Measurements from ENCODE around the gene SNRPA. TPM values are rescaled to one million over a fixed set of nuclear protein-coding genes. Genes with fewer than 3 reads are reported as not detected.

The SNRPA gene
- total RNA-seq, 4 donors from 2014 or later = 24.5 to 56.0 (median 48.2) TPM

DNA sequence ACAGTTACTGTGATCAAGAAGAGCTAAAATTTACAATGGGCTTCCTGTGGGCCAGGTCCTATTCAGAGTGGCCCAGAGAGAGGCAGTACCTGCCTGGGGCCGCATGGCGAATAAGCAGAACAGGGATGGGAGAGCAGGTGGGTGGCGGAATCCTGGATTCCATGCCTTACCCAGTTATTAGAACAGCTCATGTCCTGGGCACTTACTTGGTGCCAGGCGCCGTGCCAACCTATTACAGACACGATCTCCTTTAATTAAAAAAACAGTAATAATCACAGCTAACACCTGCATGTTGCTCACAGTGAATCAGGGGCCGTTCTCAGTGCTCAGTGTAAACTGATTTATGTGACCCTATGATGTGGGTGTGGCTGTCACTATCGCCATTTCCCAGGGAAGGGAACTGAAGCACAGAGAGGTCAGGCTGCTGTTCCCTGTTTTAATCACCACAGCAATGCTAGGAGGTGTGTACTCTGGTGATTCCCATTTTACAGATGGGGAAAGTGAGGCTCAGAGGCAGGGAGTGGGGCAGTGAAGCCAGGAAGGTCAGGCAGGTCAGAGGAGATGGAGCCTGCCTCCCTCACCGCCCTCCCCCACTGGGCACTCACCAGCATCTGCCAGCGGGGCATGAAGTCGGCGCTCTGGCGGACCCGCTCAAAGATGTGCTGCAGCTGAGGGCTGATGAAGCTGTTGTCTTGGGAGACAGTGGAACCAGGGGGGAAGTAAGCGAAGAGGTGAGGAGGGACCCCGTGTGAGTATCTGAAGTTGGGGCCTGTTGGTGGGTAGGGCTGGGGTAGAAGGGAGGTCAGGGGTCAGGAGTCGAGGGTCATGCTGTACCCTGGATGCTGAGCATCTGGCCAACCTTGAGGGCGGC lies 46.3 kb upstream of the SNRPA start:
- Histone ChIP-seq H3K27ac (no peak overlapping the region), H3K27me3 (no peaks in the 10 kb centered on the region), H3K4me1 (peaks cover 0 to 16% (median 0%) of the 10 kb centered on the region in 3 donors), H3K9me3 (no peaks in the 10 kb centered on the region), H3K36me3 (peaks cover 0 to 100% of the 10 kb centered on the region in 2 donors), H3K4me3 (no peak overlapping the region)
- TF ChIP-seq POLR2A (IDR thresholded peaks at IDR 0.05) (no peak), EP300 (IDR thresholded peaks at IDR 0.05) (no peak), POLR2AphosphoS5 (IDR thresholded peaks at IDR 0.05) (no peak)
- TF ChIP-seq, protein P1, sequence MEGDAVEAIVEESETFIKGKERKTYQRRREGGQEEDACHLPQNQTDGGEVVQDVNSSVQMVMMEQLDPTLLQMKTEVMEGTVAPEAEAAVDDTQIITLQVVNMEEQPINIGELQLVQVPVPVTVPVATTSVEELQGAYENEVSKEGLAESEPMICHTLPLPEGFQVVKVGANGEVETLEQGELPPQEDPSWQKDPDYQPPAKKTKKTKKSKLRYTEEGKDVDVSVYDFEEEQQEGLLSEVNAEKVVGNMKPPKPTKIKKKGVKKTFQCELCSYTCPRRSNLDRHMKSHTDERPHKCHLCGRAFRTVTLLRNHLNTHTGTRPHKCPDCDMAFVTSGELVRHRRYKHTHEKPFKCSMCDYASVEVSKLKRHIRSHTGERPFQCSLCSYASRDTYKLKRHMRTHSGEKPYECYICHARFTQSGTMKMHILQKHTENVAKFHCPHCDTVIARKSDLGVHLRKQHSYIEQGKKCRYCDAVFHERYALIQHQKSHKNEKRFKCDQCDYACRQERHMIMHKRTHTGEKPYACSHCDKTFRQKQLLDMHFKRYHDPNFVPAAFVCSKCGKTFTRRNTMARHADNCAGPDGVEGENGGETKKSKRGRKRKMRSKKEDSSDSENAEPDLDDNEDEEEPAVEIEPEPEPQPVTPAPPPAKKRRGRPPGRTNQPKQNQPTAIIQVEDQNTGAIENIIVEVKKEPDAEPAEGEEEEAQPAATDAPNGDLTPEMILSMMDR (IDR thresholded peaks at IDR 0.05) = no peak
- 78 to 89% methylated on average over 4 to 11 of the region's 18 CpGs for WGBS, 2 donors (ENCODE audit: low coverage in 1 of 2)
- no peak for ATAC-seq

DNA sequence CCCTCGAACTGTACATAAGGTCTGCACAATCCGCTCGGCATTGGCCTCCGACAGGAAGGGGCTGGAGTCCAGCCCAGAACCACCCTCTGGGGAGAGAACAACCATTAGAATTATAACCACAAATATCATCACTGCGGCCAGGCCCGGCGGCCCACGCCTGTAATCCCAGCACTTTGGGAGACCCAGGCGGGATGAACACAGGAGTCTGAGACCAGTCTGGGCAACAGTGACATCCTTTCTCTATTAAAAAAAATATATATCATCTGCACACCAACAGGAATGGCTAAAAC lies 45.7 kb upstream of the SNRPA start:
- no peak for TF ChIP-seq EP300 (IDR thresholded peaks at IDR 0.05)
- no peak for TF ChIP-seq POLR2AphosphoS5 (IDR thresholded peaks at IDR 0.05)
- TF ChIP-seq POLR2A (IDR thresholded peaks at IDR 0.05) = no peak
- TF ChIP-seq, protein P1 (IDR thresholded peaks at IDR 0.05) = no peak
- H3K36me3 ChIP-seq = peaks cover 0 to 100% of the 10 kb centered on the region in 2 donors
- H3K27me3 ChIP-seq = no peaks in the 10 kb centered on the region
- WGBS, 2 donors (ENCODE audit: low coverage in 1 of 2) = no CpG with 5 or more reads among the region's 9 CpGs
- peaks cover 0 to 16% (median 0%) of the 10 kb centered on the region in 3 donors for H3K4me1 ChIP-seq
- H3K9me3 ChIP-seq = no peaks in the 10 kb centered on the region
- H3K27ac ChIP-seq = no peak overlapping the region
- H3K4me3 ChIP-seq = no peak overlapping the region
- no peak for ATAC-seq

DNA sequence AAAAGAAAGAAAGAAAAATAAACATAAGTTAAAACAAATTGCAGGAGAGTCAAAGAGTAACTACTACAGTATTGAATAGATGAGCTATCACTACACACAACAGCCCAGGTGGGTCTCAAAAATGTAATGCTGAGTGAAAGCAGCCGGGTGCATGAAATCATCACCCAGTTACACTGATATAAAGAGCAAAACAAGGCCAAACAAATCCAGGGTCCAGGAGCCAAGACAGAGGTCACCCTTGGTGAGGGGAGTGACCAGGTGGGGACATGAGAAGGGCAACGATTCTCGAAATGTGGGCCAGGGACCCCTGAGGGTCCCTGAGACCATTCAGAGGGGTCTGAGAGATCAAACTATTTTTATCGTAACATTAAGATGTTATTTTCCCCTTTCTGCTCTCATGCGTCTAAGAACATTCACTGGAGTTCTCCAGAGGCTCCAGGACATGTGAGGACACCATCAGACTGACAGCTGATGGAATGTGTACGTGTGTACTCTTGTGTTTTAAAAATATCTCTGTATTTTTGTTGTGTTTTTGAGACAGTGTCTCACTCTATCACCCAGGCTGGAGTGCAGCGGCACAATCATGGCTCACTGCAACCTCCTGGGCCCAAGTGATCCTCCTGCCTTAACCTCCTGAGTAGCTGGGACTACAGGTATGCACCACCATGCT lies 44.9 kb upstream of the SNRPA start:
- H3K27ac ChIP-seq = no peak overlapping the region
- no peaks in the 10 kb centered on the region for H3K27me3 ChIP-seq
- no peaks in the 10 kb centered on the region for H3K9me3 ChIP-seq
- H3K4me3 ChIP-seq = no peak overlapping the region
- TF ChIP-seq EP300 (IDR thresholded peaks at IDR 0.05) (no peak), POLR2A (IDR thresholded peaks at IDR 0.05) (no peak)
- no peak for ATAC-seq
- H3K36me3 ChIP-seq = peaks cover 0 to 100% of the 10 kb centered on the region in 2 donors
- H3K4me1 ChIP-seq = peaks cover 0 to 16% (median 0%) of the 10 kb centered on the region in 3 donors
- 54 to 80% methylated on average over 6 to 7 of the region's 7 CpGs for WGBS, 2 donors (ENCODE audit: low coverage in 1 of 2)

DNA sequence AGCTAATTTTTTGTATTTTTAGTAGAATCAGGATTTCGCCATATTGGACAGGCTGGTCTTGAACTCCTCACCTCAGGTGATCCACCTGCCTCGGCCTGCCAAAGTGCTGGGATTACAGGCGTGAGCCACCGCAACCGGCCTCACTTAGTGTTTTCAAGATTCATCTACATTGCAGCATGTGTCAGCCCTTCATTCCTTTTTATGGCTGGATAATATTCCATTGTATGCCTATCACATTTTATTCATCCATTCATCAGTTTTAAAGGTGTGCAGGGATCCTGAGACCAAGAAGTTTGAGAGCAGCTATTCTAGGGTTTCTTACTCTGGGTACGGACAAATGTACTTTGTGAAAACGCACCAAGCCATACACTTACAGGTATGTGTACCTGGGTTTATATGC lies 43.4 kb upstream of the SNRPA start:
- Histone ChIP-seq H3K4me3 (no peak overlapping the region), H3K27ac (no peak overlapping the region), H3K4me1 (peaks cover 0 to 9% (median 0%) of the 10 kb centered on the region in 3 donors), H3K36me3 (peaks cover 0 to 99% of the 10 kb centered on the region in 2 donors), H3K27me3 (no peaks in the 10 kb centered on the region), H3K9me3 (no peaks in the 10 kb centered on the region)
- 95 to 97% methylated on average over 7 of the region's 7 CpGs for WGBS, 2 donors (ENCODE audit: low coverage in 1 of 2)
- no peak for TF ChIP-seq POLR2A (IDR thresholded peaks at IDR 0.05)
- no peak for TF ChIP-seq EP300 (IDR thresholded peaks at IDR 0.05)
- TF ChIP-seq POLR2AphosphoS5 (IDR thresholded peaks at IDR 0.05) = no peak
- TF ChIP-seq, protein P1 (IDR thresholded peaks at IDR 0.05) = no peak
- ATAC-seq = no peak

DNA sequence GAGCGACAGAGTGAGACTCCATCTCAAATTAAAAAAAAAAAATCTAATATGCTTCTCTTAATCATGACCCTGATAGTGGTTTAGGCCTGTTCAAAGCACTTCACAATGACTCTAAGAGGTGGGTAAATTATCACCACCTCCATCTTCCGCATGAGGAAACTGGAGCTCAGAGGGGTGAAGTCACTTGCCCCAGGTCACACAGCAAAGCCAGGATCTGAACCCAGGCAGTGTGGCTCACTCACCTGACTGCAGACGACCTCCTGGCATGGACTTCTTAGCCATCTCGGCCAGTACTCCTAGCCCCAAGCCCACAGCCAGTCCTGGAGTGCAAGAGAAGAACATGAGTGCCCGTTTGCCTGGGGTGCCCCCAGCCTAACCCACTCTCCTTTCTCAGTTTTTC lies 41.2 kb upstream of the SNRPA start:
- TF ChIP-seq, protein P1 (IDR thresholded peaks at IDR 0.05) = no peak
- TF ChIP-seq POLR2AphosphoS5 (IDR thresholded peaks at IDR 0.05) (no peak), POLR2A (IDR thresholded peaks at IDR 0.05) (no peak)
- WGBS, 2 donors (ENCODE audit: low coverage in 1 of 2) = 90 to 96% methylated on average over 2 to 4 of the region's 5 CpGs
- peaks cover 0 to 87% of the 10 kb centered on the region in 2 donors for H3K36me3 ChIP-seq
- H3K27me3 ChIP-seq = no peaks in the 10 kb centered on the region
- H3K9me3 ChIP-seq = no peaks in the 10 kb centered on the region
- ATAC-seq = no peak
- H3K4me3 ChIP-seq = no peak overlapping the region
- no peak overlapping the region for H3K27ac ChIP-seq
- peaks cover 0 to 17% (median 7%) of the 10 kb centered on the region in 3 donors for H3K4me1 ChIP-seq
